HL-60 (cell line): Measurements from ENCODE around the gene RTN4.
A peak's percentile ranks its signal among the peaks of the same experiment; 100 is the strongest.

ENCODE experiments used
- DNase-seq, 2 experiments: peaks; one replicate each; pipeline ENCODE4 v3.0.0-alpha.2; 2010 to 2020; ENCODE audit warnings: low read depth in 1 of 2, low spot score in 1 of 2
- H3K27ac ChIP-seq: fragments of 250-450 bp; sonication (Bioruptor Pico); replicated peaks from 2 replicates; pipeline ENCODE4 v1.5.1; 2020; ENCODE audit warnings: mild to moderate bottlenecking, moderate library complexity
- H3K27me3 ChIP-seq: fragments of 250-450 bp; sonication (Bioruptor Pico); 2 replicates; pipeline ENCODE4 v1.5.1; 2021; ENCODE audit warnings: mild to moderate bottlenecking, moderate library complexity; ENCODE audit not compliant: insufficient read depth, poor library complexity, severe bottlenecking
- H3K4me3 ChIP-seq: replicated peaks from 2 replicates; pipeline ENCODE4 v1.5.1; 2011; ENCODE audit warnings: mild to moderate bottlenecking, control low read depth, low read length; ENCODE audit not compliant: insufficient read depth
- CTCF ChIP-seq: IDR thresholded peaks from one replicate; pipeline ENCODE4 v1.5.1; 2011; ENCODE audit warnings: low read length, control low read depth, inconsistent platforms; ENCODE audit not compliant: insufficient read depth
- GABPA ChIP-seq: IDR thresholded peaks from 2 replicates; pipeline ENCODE4 v1.6.1; 2012; ENCODE audit warnings: low read depth
- POLR2AphosphoS5 ChIP-seq: IDR thresholded peaks from 2 replicates; pipeline ENCODE4 v1.6.1; 2012; ENCODE audit warnings: low read depth
- REST ChIP-seq: IDR thresholded peaks from 2 replicates; pipeline ENCODE4 v1.6.1; 2012; ENCODE audit warnings: low read depth; ENCODE audit not compliant: insufficient replicate concordance
- SPI1 ChIP-seq: IDR thresholded peaks from 2 replicates; pipeline ENCODE4 v1.6.1; 2012; ENCODE audit warnings: low read depth, mild to moderate bottlenecking, borderline replicate concordance

RTN4 gene

GRCh38 chr2:54975175-54975574 is 75.1 kb downstream of the RTN4 start:
- no peak overlapping the region for H3K4me3 ChIP-seq
- no peak for DNase-seq
- no peak for TF ChIP-seq POLR2AphosphoS5
- no peak for TF ChIP-seq GABPA
- no peak for TF ChIP-seq CTCF
- no peak for TF ChIP-seq SPI1
- TF ChIP-seq REST: no peak
- no peak overlapping the region for H3K27ac ChIP-seq
- no peaks in the 10 kb centered on the region for H3K27me3 ChIP-seq

GRCh38 chr2:54969940-54970338 is 80.3 kb downstream of the RTN4 start:
- Histone ChIP-seq H3K27ac (no peak overlapping the region), H3K27me3 (no peaks in the 10 kb centered on the region), H3K4me3 (no peak overlapping the region)
- DNase-seq: no peak
- TF ChIP-seq GABPA (no peak), SPI1 (no peak), REST (no peak), CTCF (no peak), POLR2AphosphoS5 (0 out of 2 replicates have a peak, but pooled peaks have one; percentile 46)

- TF ChIP-seq CTCF: no peak
- no peak for TF ChIP-seq GABPA
- TF ChIP-seq REST: no peak
- no peak for TF ChIP-seq SPI1
- TF ChIP-seq POLR2AphosphoS5: 0 out of 2 replicates have a peak, but pooled peaks have one; percentile 1
- DNase-seq: no peak
Observed at GRCh38 chr2:54969295-54969939, 80.8 kb downstream of the RTN4 start.

More at GRCh38 chr2:54969295-54969939, 80.8 kb downstream of the RTN4 start:
- Histone ChIP-seq H3K27ac (no peak overlapping the region), H3K4me3 (no peak overlapping the region), H3K27me3 (no peaks in the 10 kb centered on the region)
